ENCODE measurements around the gene CAPN5.
"Not testable (repeated sequence)": the region's sequence is repeated elsewhere in the genome, so short reads cannot be mapped to it uniquely, and the experiment has no call there.

The CAPN5 gene

DNA sequence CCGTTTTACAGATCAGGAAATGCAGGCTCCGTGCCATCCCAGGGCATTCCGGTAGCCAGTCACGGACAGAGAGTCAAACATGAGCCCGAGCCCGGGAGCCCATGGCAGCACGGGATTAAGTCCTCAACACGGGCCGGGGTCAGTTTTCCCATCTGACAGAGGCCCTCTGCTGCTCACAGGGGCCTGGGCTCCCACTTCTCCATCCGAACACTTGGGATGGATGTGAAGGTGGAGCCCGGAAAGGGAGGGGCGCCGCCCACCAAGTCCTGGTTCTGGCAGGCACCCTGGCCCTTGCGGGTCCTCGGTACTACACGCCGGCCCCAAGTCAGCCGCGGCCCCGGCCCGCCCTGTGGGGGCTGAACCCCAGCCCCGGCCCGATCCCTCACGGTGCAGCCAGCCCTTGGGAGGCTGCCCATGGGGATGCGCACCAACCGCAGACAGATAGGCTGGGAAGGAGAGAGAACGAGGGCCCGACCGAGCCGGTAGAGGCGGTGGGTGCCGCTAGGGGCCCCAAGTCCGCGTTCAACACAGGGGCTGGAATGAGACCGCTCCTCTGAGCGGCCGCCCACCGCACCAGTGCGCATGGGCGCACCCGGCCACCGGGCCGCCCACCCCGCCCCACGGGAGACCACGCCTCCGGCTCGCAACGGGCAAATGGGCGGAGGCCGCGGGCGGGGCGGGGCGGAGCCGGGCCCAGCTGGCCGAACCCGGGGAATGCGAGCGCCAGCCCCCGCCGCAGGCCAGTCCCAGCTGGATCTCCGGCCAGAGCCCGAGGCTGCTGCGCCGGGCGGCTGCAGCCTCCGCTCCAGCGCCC is at the start of gene CAPN5:
Gene CAPN5, plus strand, starts transcription at position 743 of the 814 bp plus-strand sequence. CDS start 17,916 bp downstream, outside the sequence.
- DNase-seq = peak; percentile 90

DNA sequence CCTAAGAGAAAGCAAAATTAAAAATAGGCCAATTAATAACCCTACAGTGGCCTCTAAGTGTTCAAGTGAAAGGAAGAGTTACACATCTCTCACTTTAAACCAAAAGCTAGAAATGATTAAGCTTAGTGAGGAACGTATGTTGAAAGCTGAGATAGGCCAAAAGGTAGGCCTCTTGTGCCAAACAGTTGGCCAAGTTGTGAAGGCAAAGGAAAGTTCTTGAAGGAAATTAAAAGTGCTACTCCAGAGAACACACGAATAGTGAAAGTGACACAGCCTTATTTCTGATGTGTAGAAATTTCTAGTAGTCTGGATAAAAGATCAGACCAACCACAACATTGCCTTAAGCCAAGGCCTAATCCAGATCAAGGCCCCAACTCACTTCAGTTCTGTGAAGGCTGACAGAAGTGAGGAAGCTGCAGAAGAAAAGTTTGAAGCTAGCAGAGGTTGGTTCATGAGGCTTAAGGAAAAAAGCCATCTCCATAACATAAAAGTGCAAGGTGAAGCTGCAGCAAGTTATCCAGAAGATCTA is 48.3 kb upstream of the CAPN5 start:
- DNase-seq = not testable (repeated sequence)

DNA sequence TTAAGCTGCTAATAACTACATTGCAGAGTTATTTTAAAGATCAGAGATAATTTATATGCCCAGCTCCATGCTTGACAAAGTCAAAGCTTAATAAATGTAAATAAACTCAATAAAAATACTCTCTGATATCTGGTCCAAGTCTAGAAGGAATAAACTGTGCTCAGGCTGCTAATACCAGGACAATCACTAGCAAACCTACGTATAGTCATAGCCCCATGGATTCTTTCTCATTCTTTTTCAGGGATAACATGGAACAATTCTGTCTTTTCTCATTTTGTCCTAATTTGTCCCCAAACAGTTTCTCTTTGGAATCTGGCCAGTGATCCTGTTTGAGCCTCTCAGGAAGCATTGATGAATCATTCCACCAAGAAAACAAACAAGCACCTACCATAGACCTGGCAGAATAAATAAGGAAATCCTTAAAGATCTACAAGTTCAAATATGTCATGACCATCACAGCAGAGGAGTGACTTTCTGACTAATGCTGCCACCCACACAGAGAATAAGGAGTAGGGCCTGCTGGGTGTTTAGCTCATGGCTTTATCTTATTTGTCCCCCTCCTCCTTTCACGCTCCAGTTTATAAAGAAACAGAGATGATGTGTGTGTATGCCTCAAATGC is 46.7 kb upstream of the CAPN5 start:
- DNase-seq = no peak

- DNase-seq = no peak
Measured at GRCh38 chr11:77020734-77021133, 46.0 kb upstream of the CAPN5 start.

- DNase-seq = no peak
Measured at GRCh38 chr11:77024745-77025144, 42.0 kb upstream of the CAPN5 start.

DNA sequence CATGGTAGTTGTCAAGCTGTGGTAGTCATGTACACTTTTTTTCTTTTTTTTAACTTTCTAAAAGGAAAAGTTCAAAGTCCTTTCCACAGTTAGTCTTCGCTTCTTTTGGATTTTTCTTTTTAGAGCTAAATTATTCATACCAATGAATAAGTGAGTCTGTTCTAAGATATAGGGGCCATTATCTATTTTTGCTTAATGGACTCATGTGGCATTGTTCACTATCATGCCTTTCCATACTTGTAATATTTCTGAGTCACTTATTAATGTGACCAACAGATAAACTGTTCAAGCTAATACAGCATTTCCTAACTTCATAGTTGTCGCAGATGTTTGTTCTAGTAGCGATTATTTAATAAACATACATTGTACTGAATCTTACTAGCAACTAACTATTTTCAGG is 40.5 kb upstream of the CAPN5 start:
- no peak for DNase-seq

DNA sequence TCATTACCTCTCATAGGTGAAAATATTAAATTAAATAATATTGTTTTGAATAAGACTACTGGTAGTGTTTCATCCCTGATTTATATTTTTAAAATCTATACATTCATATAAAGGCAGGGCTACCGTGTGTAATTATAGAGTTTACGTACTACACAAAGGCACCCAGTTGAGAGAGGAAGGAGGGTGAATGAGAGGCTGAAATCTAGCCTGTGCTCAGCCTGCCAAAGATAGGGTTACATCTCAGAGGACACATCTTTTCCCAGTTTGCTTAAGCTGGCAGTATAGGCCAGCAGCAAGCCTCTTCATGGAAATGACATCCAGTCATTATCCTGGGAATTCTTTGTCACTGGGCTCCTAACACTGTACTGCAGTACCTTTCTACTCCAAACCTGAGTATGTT is 40.0 kb upstream of the CAPN5 start:
- DNase-seq = no peak

GRCh38 chr11:77027275-77027674 is 39.5 kb upstream of the CAPN5 start:
- DNase-seq = no peak

GRCh38 chr11:77029829-77030228 is 36.9 kb upstream of the CAPN5 start:
- DNase-seq = no peak

DNA sequence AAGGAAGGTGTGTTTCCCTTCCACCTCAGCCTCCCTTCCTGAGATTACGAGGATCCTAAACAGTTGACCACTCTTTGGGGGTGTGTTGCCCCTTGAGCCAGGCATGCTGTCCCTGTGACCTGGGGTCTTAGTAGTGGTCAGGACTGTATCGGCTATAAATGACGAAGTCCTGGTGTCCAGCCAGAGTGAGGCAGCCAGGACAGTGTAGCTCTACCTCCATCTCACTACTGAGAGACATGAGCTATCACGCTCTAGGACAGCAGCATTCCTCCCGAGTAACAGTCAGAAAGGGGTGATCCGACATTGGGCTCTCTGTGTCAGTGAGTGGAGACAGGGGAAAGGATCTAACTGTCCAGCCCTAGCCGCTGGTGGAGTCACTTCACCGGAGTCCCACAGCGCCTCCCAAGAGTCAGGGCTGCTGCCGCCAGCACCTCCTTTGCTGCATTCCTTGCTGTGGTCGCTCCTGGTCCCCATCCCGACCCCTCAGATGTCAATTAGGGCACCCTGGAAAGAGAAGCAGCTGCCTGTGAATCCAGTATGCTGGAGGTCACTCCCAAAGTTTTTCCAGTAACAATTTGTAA is 35.8 kb upstream of the CAPN5 start:
- DNase-seq = no peak

- DNase-seq = no peak
Measured at GRCh38 chr11:77031599-77031998, 35.2 kb upstream of the CAPN5 start.

- no peak for DNase-seq
Measured at GRCh38 chr11:77035039-77035438, 31.7 kb upstream of the CAPN5 start.

DNA sequence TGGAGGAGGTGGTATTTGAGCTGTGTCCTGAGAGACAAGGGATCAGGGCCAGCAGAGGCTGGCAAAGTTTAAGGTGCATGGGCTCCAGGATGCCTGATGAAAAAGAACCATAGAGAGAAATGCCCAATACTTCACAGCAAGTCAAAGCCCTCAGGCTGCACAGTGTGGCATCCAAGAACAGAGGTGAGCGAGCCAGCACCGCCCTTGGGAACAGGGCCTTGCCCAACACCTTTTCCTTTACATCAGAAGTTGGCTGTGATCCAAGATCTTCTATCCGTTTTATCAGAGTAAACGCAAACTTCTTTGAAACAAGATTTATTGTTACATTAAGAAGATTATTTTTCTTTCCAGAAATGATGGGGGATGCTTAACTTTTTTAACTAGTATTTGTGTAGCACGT is 31.2 kb upstream of the CAPN5 start:
- no peak for DNase-seq

GRCh38 chr11:77036398-77036797 is 30.4 kb upstream of the CAPN5 start:
- DNase-seq = no peak

DNA sequence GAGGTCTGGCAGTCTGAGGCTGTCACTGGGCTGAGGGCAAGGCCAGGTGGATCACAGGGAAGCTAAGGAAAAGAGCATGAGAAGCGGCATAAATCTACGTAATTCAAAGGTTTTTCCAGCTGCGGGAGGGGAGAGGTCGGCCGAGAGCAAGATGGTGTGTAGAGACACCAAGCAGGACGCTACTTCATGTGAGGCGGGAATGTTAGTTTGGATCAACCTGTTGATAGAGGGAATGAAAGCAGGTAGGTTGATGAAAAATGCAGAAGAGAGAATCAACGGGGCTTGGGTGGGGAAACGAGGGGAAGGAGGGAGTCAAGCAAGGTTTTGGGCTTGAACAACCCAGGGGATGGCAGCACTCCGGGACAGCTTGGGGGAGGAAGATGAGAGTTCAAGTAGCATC is 29.7 kb upstream of the CAPN5 start:
- no peak for DNase-seq

DNA sequence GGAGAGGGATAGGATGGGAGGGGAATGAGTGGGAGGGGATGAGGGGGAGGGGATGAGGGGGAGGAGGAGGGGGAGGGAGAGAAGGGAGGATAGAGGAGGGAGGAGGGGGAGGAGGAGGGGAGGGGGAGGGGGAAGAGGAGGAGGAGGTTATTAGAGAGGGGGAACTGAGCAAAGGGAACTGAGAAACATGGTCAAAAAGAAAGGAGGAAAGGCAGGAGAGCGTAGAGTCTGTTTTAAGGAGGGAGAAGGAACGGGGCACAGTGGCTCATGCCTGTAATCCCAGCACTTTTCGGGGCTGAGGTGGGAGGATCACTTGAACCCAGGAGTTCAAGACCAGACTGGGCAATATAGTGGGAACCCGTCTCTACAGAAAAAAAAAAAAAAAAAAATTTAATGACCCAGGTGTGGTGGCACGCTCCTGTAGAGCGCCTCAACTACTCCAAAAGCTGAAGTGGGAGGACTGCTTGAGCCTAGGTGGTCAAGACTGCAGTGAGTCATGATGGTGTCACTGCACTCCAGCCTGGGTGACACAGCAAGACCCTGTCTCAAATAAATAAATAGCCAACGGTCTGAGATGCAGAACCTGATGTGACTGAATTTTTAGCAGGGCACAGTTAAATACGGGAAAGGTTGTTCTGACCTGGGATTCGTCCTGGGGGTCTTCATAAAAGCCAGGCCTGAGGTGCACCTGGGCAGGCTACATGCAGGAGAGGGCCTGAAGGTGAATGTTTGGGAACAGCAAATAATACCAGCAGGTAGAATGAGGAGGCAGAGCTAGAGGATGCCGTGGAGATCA is 28.5 kb upstream of the CAPN5 start:
- no peak for DNase-seq

DNA sequence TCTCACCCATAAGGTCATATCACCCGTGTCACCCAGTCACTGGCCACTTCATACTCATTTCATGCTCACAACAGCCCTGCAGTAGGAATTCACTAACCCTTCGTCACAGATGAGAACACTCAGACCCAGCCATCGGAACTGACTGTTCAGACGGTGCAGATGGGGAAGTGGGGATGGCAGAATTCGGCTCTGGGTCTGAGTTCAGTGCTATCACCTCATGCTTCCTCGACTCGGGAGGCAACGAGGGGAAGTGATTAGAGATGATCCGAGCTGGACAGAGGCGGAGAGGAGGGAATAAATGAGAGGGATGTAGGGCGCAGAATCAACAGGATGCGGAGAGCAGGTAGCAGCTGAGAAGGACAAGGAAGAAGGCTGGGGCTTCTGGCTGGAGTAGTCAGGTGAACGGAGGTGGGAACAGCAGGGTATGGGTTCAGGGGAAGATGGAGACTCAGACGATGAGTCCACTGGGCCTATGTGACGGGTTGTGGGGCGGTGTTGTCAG is 27.9 kb upstream of the CAPN5 start:
- no peak for DNase-seq

- DNase-seq = no peak
Measured at GRCh38 chr11:77039491-77040400, 27.0 kb upstream of the CAPN5 start.

GRCh38 chr11:77040401-77040777 is 26.4 kb upstream of the CAPN5 start:
- DNase-seq = no peak

DNA sequence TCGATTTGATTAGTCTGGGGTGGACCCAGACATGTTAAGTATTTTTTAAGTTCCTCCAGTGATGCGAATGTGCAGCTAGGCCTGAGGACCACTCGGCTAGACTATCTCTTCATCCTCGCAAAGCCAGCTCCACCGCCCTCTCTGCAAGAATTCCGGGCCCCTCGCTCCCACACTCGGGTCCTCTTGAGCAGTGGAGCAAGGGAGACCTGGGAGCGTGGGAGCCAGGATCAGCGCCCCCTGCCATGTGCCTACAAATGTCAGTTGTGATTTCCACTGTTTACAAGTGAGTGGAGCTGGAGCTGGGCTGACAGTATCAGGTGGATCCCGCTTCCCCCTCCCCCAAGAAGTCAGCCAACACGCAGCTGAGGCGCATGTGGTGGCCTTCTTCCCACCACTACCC is 25.9 kb upstream of the CAPN5 start:
- no peak for DNase-seq

GRCh38 chr11:77042111-77042726 is 24.6 kb upstream of the CAPN5 start:
- no peak for DNase-seq

All from CD4-positive, alpha-beta T cell treated with Interleukin-10 for 1 hour (primary cell).